ENCODE measurements around the gene KCNG2. TPM values are rescaled to one million over a fixed set of nuclear protein-coding genes. Genes with fewer than 3 reads are reported as not detected.

The KCNG2 gene
- polyA plus RNA-seq, 3 donors from 2014 or later = not detected

DNA sequence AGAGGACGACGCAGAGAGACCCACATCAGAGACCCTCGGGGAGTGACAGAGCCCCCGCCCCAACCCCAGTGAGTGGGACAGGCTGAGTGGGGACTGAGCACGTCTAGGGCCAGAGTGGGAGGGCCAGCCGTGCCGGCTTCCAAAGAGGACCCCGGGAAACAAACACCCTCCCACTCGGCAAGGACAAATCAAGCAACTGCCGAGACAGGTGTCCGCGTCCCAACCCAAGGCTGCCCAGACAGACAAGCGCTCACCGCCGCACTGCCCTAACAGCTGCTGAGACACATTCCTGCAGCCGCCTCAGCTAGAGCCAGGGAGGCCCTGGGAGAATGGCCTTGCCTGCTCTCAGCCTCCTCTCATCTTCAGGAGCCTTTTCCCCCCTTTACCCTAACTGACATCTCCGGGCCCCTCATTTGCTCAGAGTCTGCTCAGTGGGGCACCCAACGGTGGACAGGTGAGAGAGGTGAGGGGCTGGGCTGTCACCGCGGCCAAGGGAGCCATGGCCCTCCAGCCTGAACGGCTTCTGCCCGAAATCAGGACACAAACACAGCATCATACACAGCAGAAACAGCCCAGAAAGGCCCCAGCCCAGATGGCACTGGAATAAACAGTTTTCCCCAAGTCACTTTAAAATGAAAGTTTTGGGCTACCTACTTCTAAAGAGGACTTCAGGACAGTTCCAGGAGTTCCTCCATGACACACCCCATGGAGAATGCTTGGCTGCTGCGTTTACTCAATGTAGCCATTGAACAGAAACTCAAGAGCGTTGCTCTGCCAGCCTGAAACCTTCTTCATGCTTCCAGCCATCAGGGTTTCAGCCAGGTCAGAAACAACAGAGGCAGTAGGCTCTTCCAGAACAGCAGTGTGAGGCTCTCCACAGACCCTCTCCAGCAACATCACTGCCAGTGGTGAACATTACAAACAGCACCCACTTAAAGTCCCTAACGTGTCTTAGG, 130.1 kb downstream of the KCNG2 start:
- Mint-ChIP-seq H3K27me3 (ENCODE audit: low read depth in 3 of 3) (peaks cover 2 to 4% (median 3%) of the 10 kb centered on the region in 3 donors), H3K9me3 (peaks cover 18 to 42% (median 36%) of the 10 kb centered on the region in 6 donors), H3K27ac (no peak overlapping the region), H3K4me3 (no peak overlapping the region), H3K4me1 (peaks cover 0 to 11% of the 10 kb centered on the region in 2 donors), H3K36me3 (peaks cover 29 to 58% (median 52%) of the 10 kb centered on the region in 3 donors)
- no peak for DNase-seq

DNA sequence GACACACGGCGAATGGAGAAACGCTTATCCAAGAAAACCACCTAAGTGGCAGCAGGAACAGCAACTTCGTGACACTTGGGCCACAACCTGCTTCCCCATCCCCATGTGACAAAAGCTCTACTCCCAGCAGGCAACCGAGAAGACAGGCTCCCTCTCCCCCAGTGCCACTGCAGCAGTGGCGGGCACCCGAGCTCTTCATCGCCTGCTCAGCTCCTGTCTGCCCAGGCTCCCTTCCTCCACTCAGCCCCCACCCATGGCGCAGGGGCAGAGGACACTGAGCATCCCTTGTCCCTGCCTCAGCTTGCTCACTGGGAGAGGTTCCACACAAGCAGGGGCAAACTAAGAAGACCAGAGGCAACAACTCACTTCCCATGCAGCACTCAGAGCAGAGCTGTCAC, 130.8 kb downstream of the KCNG2 start:
- H3K9me3 Mint-ChIP-seq = peaks cover 18 to 48% (median 42%) of the 10 kb centered on the region in 6 donors
- peaks cover 0 to 11% of the 10 kb centered on the region in 2 donors for H3K4me1 Mint-ChIP-seq
- no peak overlapping the region for H3K27ac Mint-ChIP-seq
- peaks cover 36 to 65% (median 56%) of the 10 kb centered on the region in 3 donors for H3K36me3 Mint-ChIP-seq
- H3K4me3 Mint-ChIP-seq = no peak overlapping the region
- H3K27me3 Mint-ChIP-seq (ENCODE audit: low read depth in 3 of 3) = peaks cover 2 to 4% (median 3%) of the 10 kb centered on the region in 3 donors
- no peak for DNase-seq

DNA sequence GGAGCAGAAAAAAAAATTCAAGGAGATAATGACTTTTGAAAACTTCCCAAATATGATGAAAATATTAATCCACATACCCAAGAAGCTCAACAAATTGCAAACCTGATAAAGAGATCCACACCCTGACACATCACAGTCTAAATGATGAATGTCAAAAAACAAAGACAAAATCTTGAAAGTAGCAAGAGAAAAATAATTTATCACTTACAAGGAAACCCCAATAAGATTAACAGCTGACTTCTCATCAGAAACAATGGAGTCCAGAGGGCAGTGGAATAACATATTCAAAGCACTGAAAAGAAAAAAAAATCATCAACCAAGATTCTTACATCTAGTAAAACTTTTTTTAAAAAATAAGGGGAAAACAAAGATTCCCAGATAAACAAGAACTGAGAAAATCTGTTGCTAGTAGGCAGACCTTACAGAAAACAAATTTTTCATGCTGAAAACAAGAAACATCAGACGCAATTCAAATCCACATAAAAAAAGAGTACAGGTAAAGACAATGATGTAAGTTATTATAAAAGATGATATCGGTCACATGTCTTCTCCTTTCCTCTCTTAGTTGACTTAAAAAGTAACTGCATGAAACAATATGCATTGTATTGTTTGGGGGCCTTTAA, 132.4 kb downstream of the KCNG2 start:
- Mint-ChIP-seq H3K27me3 (ENCODE audit: low read depth in 3 of 3) (peaks cover 2 to 5% (median 3%) of the 10 kb centered on the region in 3 donors), H3K9me3 (peaks cover 18 to 51% (median 46%) of the 10 kb centered on the region in 6 donors), H3K27ac (no peak overlapping the region), H3K36me3 (peaks cover 48 to 70% (median 59%) of the 10 kb centered on the region in 3 donors), H3K4me1 (peaks cover 0 to 11% of the 10 kb centered on the region in 2 donors), H3K4me3 (no peak overlapping the region)
- DNase-seq = no peak

GRCh38 chr18:79931475-79931874, 133.7 kb downstream of the KCNG2 start:
- Mint-ChIP-seq H3K36me3 (peaks cover 61 to 82% (median 64%) of the 10 kb centered on the region in 3 donors), H3K4me3 (peak overlapping the region in 1 of 5 donors; percentile 21)

DNA sequence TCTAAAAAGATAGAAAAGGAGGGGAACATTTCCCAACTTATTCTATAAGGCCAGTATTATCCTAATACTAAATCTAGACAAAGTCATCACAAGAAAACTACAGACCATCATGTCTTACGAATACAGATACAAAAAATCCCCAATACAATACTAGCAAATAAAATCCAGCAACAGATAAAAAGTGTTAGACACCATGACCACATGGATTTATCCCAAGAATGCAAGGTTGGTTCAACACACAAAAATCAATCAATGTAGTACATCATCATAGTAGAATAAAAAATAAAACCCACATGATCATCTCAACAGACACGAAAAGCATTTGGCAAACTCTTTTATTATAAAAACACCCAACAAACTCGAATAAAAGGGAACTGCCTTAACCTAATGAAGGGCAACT, 135.2 kb downstream of the KCNG2 start:
- peaks cover 0 to 11% of the 10 kb centered on the region in 2 donors for H3K4me1 Mint-ChIP-seq
- H3K9me3 Mint-ChIP-seq = peaks cover 18 to 51% (median 46%) of the 10 kb centered on the region in 6 donors
- no peak overlapping the region for H3K4me3 Mint-ChIP-seq
- no peak overlapping the region for H3K27ac Mint-ChIP-seq
- H3K27me3 Mint-ChIP-seq (ENCODE audit: low read depth in 3 of 3) = peaks cover 2 to 7% (median 3%) of the 10 kb centered on the region in 3 donors
- no peak for DNase-seq
- H3K36me3 Mint-ChIP-seq = peaks cover 70 to 89% (median 78%) of the 10 kb centered on the region in 3 donors

More at GRCh38 chr18:79931475-79931874, 133.7 kb downstream of the KCNG2 start:
- no peak overlapping the region for H3K27ac Mint-ChIP-seq
- peaks cover 18 to 51% (median 46%) of the 10 kb centered on the region in 6 donors for H3K9me3 Mint-ChIP-seq
- peaks cover 2 to 8% (median 3%) of the 10 kb centered on the region in 3 donors for H3K27me3 Mint-ChIP-seq (ENCODE audit: low read depth in 3 of 3)
- peaks cover 0 to 11% of the 10 kb centered on the region in 2 donors for H3K4me1 Mint-ChIP-seq
- no peak for DNase-seq

DNA sequence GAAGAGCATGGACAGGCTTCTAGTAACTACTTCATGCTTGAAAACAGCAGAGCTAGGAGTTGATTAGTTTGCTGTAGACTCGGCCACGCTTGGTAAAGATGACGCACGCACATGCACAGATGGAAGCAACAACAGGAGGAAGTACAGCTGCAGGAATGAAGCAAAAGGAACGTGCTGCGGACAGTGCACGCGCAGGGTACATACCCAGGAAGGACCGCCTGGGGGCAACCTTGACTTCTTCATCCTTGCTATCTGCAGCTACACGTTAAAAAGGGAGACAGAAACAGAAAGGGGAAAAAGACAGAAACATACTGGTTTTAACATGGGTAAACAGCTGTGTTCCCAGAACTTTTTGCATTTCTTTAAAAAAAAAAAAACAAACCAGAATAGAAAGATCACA, 136.0 kb downstream of the KCNG2 start:
- DNase-seq = no peak
- peaks cover 15 to 50% (median 44%) of the 10 kb centered on the region in 6 donors for H3K9me3 Mint-ChIP-seq
- H3K36me3 Mint-ChIP-seq = peaks cover 70 to 89% (median 77%) of the 10 kb centered on the region in 3 donors
- peaks cover 0 to 9% of the 10 kb centered on the region in 2 donors for H3K4me1 Mint-ChIP-seq
- no peak overlapping the region for H3K27ac Mint-ChIP-seq
- peaks cover 2 to 12% (median 3%) of the 10 kb centered on the region in 3 donors for H3K27me3 Mint-ChIP-seq (ENCODE audit: low read depth in 3 of 3)
- H3K4me3 Mint-ChIP-seq = no peak overlapping the region

DNA sequence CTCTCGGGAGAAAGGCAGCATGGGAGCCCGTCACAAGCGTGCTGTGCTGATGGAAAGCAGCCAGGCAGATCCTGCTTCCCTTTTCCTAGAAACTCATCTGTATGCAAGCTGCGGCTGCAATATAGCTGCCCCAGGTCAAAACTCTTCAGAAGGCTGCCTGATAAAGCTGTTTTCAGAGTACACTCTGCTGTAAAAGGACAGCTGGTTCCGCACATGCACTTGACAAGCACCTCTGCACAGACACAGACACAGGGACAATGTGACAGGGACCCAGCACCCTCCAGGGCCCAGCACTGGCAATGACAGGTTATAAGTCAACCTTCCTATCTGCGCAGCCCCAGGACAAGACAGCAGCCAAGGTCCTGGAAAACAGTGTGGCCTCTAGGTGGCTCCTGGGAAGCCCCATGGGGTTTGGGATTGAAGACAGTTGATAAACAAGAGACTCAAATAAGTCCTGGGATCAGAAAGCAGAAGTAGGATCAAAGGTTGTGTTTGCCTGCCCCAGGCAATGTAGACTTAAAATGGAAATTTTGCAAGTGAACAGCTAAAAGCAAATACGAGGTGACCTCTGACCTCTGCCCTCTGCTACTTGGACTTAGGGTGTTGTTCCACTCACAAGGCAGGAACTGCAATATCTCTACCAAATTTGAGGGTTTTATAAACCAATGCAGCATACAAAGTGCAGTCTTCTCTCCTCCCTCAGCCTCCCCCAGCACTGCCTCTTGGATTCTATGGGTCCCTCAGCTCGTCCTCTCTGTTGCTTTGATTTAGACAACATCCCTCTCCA, 136.8 kb downstream of the KCNG2 start:
- H3K27ac Mint-ChIP-seq = no peak overlapping the region
- DNase-seq = no peak
- no peak overlapping the region for H3K4me3 Mint-ChIP-seq
- H3K4me1 Mint-ChIP-seq = peaks cover 0 to 11% of the 10 kb centered on the region in 2 donors
- H3K27me3 Mint-ChIP-seq (ENCODE audit: low read depth in 3 of 3) = peaks cover 2 to 12% (median 3%) of the 10 kb centered on the region in 3 donors
- H3K9me3 Mint-ChIP-seq = peaks cover 12 to 43% (median 37%) of the 10 kb centered on the region in 6 donors
- peaks cover 63 to 89% (median 77%) of the 10 kb centered on the region in 3 donors for H3K36me3 Mint-ChIP-seq

- DNase-seq = no peak
- H3K27me3 Mint-ChIP-seq (ENCODE audit: low read depth in 3 of 3) = peaks cover 3 to 13% (median 6%) of the 10 kb centered on the region in 3 donors
- H3K36me3 Mint-ChIP-seq = peaks cover 62 to 89% (median 77%) of the 10 kb centered on the region in 3 donors
- no peak overlapping the region for H3K27ac Mint-ChIP-seq
- H3K4me1 Mint-ChIP-seq = peaks cover 5 to 17% of the 10 kb centered on the region in 2 donors
- H3K9me3 Mint-ChIP-seq = peaks cover 6 to 37% (median 31%) of the 10 kb centered on the region in 6 donors
- H3K4me3 Mint-ChIP-seq = no peak overlapping the region
Measured at GRCh38 chr18:79935098-79935480, 137.4 kb downstream of the KCNG2 start.

DNA sequence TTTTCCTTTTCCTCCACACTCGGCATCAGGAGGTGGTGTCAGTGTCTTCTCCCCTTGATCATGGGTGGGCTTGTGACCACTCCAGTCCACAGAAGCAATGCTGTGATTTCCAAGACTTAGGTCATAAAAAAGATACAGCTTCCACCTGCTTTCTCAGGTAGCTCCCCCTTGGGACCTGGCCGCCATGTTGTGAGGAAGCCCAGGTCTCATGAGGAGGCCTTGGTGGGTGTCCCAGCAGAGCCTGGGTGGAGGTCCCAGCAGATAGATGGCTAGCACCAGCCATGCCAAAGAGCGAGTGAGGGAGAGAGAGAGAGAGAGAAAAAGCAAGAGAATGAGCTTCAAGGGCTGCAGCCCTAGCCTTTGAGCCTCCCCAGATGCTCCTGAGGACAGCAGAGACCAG, 137.8 kb downstream of the KCNG2 start:
- H3K27ac Mint-ChIP-seq = no peak overlapping the region
- no peak for DNase-seq
- H3K27me3 Mint-ChIP-seq (ENCODE audit: low read depth in 3 of 3) = peaks cover 3 to 14% (median 6%) of the 10 kb centered on the region in 3 donors
- peaks cover 5 to 18% of the 10 kb centered on the region in 2 donors for H3K4me1 Mint-ChIP-seq
- H3K9me3 Mint-ChIP-seq = peaks cover 6 to 33% (median 29%) of the 10 kb centered on the region in 6 donors
- peaks cover 61 to 85% (median 75%) of the 10 kb centered on the region in 3 donors for H3K36me3 Mint-ChIP-seq
- H3K4me3 Mint-ChIP-seq = no peak overlapping the region

DNA sequence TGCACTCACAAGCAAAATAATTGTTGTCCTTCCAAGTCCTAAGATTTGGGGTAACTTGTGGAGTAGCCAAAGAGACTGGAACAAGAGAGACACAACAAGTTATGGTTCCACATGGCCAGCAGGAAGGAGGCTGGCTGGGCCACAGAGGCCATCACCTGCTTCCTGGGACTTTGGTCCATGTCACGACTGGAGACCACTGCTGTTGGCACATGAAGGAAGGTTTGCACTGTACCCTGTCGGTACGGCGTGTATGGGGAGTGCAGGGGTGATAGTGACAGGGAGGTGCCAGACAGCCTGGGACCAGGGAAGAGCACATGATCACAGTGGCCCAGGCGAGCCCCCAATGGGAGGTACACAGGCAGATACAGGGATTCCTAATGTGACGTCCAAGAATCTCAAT, 138.2 kb downstream of the KCNG2 start:
- Mint-ChIP-seq H3K27me3 (ENCODE audit: low read depth in 3 of 3) (peaks cover 3 to 14% (median 6%) of the 10 kb centered on the region in 3 donors), H3K4me1 (peaks cover 5 to 18% of the 10 kb centered on the region in 2 donors), H3K9me3 (peaks cover 6 to 28% (median 27%) of the 10 kb centered on the region in 6 donors), H3K36me3 (peaks cover 61 to 83% (median 74%) of the 10 kb centered on the region in 3 donors), H3K4me3 (no peak overlapping the region), H3K27ac (no peak overlapping the region)
- DNase-seq = no peak

- no peak for DNase-seq
- H3K36me3 Mint-ChIP-seq = peaks cover 55 to 77% (median 67%) of the 10 kb centered on the region in 3 donors
- peaks cover 6 to 22% (median 21%) of the 10 kb centered on the region in 6 donors for H3K9me3 Mint-ChIP-seq
- no peak overlapping the region for H3K27ac Mint-ChIP-seq
- no peak overlapping the region for H3K4me3 Mint-ChIP-seq
- peaks cover 3 to 14% (median 3%) of the 10 kb centered on the region in 3 donors for H3K27me3 Mint-ChIP-seq (ENCODE audit: low read depth in 3 of 3)
- H3K4me1 Mint-ChIP-seq = peaks cover 5 to 18% of the 10 kb centered on the region in 2 donors
Measured at GRCh38 chr18:79936641-79937040, 138.9 kb downstream of the KCNG2 start.

- Mint-ChIP-seq H3K27ac (no peak overlapping the region), H3K27me3 (ENCODE audit: low read depth in 3 of 3) (peaks cover 1 to 14% (median 3%) of the 10 kb centered on the region in 3 donors), H3K36me3 (peaks cover 51 to 77% (median 64%) of the 10 kb centered on the region in 3 donors), H3K4me3 (no peak overlapping the region), H3K4me1 (peaks cover 6 to 18% of the 10 kb centered on the region in 2 donors), H3K9me3 (peaks cover 3 to 18% (median 16%) of the 10 kb centered on the region in 6 donors)
- DNase-seq = no peak
Measured at GRCh38 chr18:79937103-79937860, 139.5 kb downstream of the KCNG2 start.
